GM12891 (cell line): ENCODE measurements around the gene RIMKLB.

Experiments used
- POLR2AphosphoS5 ChIP-seq: IDR thresholded peaks from 2 replicates; pipeline ENCODE4 v1.6.1; 2011; ENCODE audit warnings: low read depth, low read length, control low read depth
- SPI1 ChIP-seq: IDR thresholded peaks from 2 replicates; pipeline ENCODE4 v1.6.1; 2011; ENCODE audit warnings: low read depth, low read length, control low read depth

GRCh38 chr12:8785499-8785898 lies 87.7 kb downstream of the RIMKLB start:
- TF ChIP-seq POLR2AphosphoS5 (no peak), SPI1 (no peak)
